ENCODE measurements around the gene CFAP97D1.

CFAP97D1 gene

GRCh38 chr17:43830510-43831140 is 50.4 kb downstream of the CFAP97D1 start:
- DNase-seq = no peak

- DNase-seq = no peak
Measured at GRCh38 chr17:43831633-43832032, 51.4 kb downstream of the CFAP97D1 start.

GRCh38 chr17:43832168-43832975 is 52.1 kb downstream of the CFAP97D1 start:
- DNase-seq = peak in 1 of 2 experiments; percentile 5

- peak in 1 of 2 experiments; percentile 27 for DNase-seq
Measured at GRCh38 chr17:43832976-43833829, 53.0 kb downstream of the CFAP97D1 start, which contains the start of gene MPP3. Gene MPP3, minus strand, starts transcription at chr17:43833146. Its CDS starts 1,240 bp downstream, at chr17:43831906.

GRCh38 chr17:43834106-43834505 is 53.9 kb downstream of the CFAP97D1 start:
- DNase-seq = no peak
